K562 (cell line): ENCODE results near the gene VIPR2.

Source experiments
- FOXA3 ChIP-seq, 2 experiments: fragments of 450-650 bp in 1 of 2; sonication (generic) in 1 of 2; formaldehyde crosslinking; IDR thresholded peaks in 1 of 2; conservative IDR thresholded peaks in 1 of 2; 2 replicates each; pipeline versions ENCODE4 v1.4.0 to v1.8.0; 2020 to 2022; ENCODE audit warnings: mild to moderate bottlenecking in 2 of 2, missing genetic modification reagents in 1 of 2
- NCOA1 ChIP-seq: fragments of 450-650 bp; IDR thresholded peaks from 2 replicates; pipeline ENCODE4 v1.6.1; 2016; ENCODE audit warnings: low read depth
- ZZZ3 ChIP-seq: fragments of 450-650 bp; IDR thresholded peaks from 2 replicates; pipeline ENCODE4 v1.6.1; 2016; ENCODE audit warnings: antibody characterized with exemption, mild to moderate bottlenecking, moderate library complexity
- TF ChIP-seq, protein P1 (sequence below): sonication (generic); formaldehyde crosslinking; IDR thresholded peaks from 2 replicates; pipeline ENCODE4 v1.5.0; 2020; ENCODE audit warnings: missing genetic modification reagents

DNA sequence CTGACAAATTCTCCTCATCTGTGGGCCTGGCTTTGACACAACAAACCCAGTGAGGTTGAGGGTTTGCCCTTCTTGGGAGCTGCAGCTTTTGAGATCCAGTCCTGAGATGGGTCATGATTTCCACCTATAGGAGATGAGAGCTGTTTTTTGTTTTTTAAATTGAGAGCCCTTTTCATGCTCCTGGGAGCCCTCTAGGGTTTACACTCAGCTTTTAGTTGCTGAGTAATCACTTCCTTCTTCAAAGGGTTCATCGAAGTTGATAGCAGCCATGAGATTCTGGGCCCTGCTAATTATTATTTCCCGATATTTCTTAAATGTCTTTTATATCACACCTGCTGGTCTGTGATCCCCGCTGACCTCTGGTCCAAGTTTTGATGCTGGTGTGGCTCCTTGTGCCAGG is 47.3 kb upstream of the VIPR2 start:
- TF ChIP-seq FOXA3 (CRISPR knock-in tag; conservative IDR thresholded peaks at IDR 0.05 in 1 of 2, IDR thresholded peaks at IDR 0.05 in 1 of 2) (no peak), ZZZ3 (no peak), NCOA1 (no peak)
- TF ChIP-seq, protein P1, sequence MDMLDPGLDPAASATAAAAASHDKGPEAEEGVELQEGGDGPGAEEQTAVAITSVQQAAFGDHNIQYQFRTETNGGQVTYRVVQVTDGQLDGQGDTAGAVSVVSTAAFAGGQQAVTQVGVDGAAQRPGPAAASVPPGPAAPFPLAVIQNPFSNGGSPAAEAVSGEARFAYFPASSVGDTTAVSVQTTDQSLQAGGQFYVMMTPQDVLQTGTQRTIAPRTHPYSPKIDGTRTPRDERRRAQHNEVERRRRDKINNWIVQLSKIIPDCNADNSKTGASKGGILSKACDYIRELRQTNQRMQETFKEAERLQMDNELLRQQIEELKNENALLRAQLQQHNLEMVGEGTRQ (CRISPR knock-in tag) = no peak
